NCI-H1417 (cell line): ENCODE results near the gene IRF9.

ENCODE experiments used
- DNase-seq, 3 experiments: peaks; one replicate each; lab custom pipeline; 2025; lab: John Stamatoyannopoulos, UW

Gene IRF9

DNA sequence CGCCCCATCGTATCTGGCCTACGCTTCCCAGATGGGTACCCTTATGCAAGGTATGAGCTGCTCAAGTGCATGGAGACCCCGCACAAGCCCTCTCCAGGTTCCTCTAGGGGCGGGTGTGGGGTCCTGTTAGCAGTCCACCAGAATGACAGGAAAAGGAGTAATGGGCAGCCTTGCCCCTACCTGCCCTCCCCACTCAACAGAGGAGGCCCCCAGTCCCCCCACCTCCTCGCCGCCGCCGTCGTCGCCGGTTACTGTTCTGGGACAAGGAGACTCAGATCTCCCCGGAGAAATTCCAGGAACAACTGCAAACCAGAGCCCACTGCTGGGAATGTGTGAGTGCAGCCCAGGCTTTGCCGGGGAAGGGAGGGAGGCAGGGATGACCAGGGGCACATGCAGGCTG, 16.8 kb downstream of the IRF9 start:
- DNase-seq: no peak

DNA sequence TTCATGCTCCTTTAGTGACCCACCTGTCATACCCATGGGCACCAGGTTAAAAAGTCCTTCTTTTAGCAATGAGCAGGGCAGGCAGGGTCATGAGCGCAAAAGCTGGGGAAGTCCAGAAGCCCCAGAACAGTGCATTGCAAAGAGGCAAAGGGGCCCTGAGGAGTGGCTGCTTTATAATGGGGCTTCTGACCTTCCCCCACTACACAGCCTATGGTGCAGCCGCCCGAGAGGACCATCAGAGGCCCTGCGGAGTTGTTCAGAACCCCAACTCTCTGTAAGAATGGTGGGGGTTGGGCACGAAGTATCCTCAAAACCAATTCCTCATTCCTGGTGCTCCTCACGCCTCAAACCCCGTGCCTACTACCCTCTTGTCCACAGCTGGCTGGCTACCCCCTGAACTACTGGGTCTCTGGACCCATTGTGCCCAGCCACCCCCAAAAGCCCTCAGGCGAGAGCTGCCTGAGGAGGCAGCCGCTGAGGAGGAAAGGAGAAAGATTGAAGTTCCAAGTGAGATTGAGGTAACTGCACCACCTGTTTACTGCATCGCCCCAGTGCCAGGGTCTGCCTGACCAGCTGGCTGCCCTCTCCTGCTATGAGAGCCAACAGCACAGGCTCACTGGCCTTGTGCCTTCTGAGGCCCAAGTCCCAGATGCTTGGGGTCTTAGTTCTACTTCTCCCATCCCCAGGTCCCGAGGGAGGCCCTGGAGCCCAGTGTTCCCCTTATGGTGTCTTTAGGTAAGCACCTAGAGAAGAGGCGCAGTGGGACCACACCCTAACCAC, 17.5 kb downstream of the IRF9 start:
- DNase-seq: no peak

DNA sequence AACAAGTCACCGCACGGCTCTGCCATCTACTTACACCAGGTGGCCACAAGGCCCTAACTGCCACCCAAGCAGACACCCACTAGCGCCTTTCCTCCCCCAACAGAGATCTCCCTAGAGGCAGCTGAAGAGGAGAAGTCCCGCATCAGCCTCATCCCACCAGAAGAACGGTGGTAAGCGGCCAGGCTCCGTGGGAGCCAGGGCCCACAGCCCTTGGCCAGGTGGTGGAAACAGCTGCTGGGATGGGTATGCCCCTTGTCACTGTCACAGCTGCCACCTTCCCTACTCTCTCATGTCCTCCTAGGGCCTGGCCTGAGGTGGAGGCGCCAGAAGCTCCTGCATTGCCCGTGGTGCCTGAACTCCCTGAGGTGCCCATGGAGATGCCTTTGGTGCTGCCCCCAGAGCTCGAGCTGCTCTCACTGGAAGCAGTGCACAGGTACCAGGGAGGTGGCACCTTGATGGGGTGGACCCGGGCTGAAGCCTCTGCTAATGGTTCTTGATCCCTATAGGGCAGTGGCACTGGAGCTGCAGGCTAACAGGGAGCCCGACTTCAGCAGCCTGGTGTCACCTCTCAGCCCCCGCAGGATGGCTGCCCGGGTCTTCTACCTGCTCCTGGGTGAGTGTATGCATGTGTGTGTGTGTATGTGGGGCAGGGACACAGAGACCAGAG, 18.4 kb downstream of the IRF9 start:
- DNase-seq: no peak

DNA sequence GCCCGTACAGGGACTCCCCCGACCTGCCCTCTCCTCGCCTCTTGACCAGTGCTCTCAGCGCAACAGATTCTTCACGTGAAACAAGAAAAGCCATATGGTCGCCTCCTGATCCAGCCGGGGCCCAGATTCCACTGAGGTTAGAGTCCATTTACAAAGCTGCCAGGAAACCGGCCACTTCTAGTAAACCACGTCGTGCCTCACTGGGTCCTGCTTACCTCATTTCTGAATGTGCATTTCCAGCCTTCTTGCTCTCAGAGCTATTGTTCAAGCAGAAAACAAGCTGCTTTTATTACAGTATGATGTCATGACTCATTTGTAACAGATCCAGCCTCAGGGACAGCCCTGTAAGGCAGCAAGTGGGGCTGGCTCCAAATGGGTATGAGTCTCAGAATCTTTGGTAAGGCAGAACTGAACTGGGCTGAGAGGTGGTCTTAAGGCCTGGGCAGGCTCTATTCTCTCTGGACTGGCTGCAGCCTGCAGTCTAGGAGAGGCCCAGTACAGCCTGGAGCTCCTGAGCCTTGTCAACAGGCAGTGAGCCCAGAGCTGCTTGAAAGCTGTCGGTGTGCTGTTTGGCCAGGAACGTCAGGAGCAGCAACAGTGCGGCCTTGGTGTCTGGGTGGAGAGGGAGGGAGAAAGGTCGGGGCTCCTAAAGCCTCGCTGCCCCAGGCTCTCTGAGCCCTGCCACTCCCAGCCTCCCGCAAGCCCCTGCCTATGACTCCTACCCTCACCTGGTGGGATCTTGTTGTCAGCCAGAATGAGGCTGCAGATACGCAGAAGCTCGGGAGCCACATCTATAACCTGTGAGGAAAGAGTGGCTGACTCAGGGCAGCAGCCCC, 19.1 kb downstream of the IRF9 start:
- no peak for DNase-seq

DNA sequence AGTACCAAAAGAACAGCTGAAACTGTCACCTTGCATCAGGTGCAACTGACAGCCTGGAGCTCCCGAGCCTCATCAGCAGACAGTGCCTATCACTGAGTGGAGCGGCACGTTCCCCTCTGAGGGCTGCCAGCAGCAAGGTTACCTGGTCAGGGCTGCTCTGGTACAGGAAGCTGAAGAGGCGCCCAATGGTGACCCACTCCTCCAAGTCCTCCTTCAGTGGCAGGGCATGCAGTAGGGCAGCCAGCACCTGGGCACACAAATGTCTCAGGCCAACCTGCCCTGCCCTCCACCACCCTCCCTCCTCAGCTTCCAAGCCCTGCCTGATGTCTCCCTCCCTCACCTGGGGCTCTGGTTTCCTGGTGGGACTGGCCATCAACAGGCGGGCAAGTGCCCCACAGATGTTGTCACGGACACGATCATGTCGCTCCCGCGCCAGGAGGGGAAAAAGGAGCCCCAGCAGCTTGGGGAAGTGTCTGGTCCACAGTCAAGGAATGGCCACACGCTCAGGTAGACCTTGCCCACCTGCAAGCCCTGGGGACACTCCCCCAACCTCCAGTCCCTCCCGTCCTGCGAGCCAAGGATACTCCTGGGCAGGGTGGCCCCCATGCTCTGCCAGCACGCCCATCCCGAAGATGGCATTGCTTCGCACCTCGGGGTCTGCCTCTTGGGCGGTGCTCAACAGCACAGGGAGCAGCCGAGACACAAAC, 20.5 kb downstream of the IRF9 start:
- DNase-seq: no peak

DNA sequence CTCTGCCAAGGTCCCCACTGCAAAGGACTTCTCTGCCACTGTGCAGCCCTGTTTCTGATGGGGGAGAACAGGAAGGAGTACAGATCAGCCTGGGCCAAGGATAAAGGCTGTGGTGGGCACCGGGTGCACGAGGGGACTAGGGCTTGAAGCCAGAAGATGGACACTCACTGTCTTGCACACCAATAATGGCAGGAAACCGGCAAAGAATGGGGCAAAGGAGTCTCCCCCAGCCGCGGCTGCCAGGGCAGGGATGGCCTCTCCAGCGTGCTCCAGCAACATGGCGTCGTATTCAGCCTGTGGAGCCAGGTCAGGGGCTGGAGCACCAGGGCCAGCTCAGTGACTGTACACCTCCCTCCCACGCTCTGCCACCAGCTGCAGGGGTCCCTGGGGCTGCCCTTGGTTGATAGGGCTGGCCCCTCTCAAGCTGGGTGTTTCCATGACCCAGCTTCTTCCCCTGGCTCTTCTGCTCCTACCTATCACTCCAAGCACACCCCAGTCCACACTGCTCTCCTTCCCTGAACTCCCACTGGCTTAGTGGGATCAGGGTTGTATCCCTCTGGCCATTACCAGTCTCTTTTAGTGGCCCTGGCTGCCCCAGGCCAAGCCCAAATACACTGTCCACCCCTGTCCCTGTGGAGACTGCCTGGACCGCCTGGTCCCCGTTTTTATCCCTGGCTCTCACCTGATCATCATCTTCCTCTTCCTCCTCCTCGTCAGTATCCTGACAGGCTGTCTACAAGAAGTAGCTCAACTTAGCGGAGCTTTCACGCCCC, 21.2 kb downstream of the IRF9 start:
- DNase-seq: no peak

DNA sequence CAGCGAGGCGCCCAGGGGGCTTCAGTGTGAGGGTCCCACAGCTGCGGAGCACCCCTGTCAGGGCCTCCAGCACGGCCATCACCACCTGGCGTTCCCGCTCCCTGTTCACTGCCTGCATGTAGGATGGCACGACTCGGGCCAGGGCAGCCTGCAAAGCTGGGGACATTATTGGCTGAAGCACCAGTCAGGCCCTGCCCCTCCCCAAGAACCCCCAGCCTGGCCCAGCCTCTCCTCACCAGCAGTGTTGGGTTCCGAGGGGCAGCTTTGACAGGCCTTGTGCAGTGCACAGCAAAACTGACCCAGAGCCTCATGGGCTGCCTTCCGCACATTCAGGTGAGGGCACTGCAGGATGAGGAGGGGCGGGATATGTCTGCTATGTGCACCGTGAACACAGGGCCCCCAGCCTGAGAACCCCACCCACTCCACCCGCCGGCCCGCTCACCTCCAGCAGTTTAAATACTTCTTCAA, 22.0 kb downstream of the IRF9 start:
- DNase-seq: no peak

DNA sequence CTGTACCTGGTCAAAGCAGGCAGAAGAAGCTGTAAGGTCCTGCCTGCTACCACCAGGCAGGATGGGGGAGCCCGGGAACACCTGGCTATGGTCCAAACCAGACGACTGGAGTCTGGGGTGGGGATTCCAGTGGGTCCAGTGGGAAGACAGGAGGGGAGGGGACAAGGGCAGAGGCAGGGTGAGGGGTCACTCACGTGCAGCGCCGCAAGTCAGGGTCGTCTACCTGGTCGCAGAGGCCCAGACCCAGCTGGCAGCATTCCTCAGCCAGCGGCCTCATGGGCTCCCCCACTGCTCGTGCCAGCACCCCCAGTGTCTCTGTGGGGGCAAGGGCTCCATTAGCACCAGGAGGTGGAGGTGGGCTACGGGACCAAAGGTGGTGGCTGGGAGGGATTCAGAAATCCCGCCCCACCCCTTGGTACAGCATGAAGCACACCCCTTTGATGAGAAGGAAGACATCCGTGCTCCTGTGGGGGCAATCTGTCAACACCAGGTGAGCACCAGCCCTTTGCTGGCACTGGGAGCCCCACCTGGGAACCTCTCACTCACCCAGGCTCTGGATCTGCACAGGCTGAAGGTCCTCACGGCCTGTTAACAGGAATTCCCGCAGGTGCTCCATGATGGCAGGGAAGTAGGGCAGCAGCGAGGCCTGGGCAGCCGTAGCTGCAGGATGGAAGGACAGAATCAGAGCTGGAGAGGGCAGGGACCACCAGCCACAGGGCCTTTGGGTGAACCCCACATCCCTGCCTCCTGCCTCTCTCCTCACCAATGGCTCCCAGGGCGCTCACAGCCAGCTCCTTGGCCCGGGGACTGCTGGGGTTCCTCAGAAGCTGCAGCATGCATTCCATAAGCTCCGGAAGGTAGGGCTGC, 23.3 kb downstream of the IRF9 start:
- DNase-seq: no peak

DNA sequence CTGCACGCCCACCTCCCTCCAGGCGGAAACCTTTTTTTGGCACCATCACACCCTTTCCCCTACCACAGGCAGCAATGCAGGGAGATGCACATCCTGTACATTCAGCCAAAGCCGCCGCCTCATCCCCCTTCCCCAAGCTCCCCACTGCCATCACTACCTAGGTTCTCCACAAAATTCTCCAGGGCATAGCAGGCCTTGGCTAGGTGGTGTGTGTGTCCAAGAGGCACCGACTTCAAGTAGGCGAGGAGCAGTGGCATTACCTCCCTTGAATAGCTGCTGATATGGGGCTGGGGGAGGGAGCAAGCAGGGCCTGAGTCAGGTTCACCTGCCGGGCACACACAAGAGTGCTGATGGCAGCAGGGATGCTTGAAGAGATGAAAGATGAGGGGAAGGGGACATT, 24.0 kb downstream of the IRF9 start:
- DNase-seq: no peak

DNA sequence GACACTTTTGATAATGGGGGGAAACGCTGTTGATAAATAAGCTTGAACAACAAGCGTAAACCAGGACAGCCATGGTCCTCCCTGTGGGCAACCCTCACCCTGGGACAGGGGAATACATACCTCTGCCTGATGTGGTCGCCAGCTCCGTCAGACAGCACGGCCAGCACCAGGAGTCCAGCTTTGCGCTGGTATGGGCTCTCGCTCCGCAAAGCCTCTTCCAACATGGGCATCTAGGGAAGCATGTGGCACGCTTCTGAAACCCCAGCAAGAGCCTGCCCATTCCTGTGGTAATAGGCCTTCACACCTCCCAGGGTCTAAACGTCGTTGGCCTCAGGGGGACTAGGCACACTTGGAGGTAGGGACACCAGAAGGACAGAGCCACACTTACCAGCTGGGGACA, 24.7 kb downstream of the IRF9 start:
- no peak for DNase-seq

DNA sequence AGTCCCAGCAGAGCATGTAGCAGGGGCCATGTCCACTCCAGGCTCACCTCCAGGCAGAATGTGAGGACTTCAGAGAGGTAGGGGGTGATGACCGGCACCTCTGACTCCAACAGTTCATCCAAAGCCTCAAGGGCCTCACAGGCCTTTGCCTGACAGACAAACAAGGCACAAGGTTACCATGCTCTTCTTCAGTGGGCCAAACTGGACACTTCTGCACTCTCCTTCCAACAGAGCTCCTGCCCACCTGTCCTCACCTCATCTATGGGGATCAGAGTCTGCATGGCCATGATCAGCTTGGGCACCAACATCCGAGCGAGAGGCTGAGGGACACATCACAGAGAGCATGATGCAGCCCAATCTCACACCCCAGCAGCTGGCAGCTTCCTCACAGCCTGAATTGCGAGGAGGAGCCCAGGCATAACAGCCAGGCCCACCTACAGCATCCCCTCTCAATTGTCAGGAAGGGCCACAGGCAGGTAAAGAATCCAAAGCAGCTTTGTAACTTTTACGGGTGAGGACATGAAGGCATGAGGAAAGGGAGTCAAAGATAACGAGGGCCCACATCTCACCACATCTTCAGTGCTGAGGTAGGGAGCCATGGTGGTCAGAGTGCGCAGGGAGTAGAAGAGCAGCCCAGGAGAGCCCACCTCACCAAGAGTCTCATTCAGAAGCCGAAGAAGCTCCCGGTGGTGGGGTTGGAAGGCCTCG, 25.9 kb downstream of the IRF9 start:
- DNase-seq: no peak

DNA sequence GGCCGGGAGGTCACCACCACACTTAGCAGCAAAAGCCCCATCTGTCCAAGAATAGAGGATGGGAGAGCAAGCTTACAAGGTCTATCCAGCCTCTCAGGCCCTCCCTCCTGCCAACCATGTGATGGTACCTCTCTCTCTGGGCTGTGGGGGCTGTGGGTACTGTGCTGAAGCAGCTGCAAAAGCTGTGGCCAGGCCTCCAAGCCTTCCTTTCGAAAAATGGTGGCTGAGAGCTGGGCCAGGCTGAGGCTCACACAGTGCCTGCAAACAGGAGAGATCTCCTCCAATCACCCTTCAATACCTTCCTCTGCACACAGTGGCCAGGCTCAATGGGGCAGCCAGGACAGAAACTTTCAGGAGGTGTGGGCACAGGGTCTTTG, 26.5 kb downstream of the IRF9 start:
- no peak for DNase-seq

DNA sequence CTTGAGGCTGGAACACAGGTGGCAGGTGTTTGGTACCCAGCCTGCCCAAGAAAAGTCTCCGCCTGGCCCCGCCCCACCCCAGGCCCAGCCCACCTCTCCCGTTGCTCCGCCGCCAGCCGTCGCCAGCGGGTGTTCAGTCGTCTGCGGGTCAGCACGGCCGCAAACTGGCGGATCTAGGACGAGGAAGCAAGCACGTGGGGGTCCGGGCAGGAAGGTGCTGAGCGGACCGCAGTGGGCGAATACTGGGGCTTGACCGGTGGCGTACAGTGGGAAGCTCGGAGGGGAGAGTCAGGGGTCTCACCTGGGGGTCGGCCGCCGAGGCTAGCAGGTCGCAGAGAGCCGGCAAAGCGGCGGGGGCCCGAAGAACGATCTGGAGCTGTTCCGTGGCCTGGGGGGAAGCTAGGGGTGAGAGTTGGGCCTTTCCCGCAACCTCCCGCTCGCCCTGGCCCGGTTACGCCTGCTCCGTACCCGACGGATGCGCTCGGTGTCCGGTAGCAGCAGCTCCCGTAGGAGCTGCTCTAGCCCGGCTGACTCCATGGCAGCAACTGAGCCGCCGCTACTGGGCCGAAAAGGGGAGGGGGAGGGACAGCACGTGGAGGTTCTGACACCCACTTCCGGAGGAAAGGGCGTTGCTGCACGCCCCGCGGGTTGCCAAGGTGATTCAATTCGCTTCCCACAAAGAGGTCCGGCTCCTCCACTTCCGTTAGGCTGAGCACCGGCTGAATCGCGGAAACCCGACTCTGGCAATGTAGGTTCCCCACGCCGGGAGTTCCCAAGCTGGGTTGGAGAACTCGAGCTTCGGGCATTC, 27.4 kb downstream of the IRF9 start, which contains the start of gene IPO4:
IPO4 (minus strand) TSS at position 566 of the 808 bp plus-strand sequence; CDS start at position 537, 29 bp downstream.
- peak; percentile 96 to 99 (median 98) for DNase-seq

DNA sequence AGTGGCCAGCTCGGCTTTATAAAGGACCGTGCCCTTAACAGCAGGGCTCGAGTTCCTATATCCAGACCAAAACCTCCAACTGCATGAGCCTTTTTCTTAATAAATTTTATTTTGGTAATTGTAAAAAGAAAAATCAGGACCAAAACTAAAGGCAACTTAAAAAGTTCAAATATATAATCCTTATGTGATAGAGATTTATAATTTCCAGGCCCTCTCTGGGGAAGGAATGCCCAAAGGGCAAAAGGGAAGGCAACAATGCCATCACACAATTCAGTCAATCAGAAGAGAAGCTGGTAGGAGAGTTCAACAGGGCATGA, 28.0 kb downstream of the IRF9 start:
- no peak for DNase-seq

DNA sequence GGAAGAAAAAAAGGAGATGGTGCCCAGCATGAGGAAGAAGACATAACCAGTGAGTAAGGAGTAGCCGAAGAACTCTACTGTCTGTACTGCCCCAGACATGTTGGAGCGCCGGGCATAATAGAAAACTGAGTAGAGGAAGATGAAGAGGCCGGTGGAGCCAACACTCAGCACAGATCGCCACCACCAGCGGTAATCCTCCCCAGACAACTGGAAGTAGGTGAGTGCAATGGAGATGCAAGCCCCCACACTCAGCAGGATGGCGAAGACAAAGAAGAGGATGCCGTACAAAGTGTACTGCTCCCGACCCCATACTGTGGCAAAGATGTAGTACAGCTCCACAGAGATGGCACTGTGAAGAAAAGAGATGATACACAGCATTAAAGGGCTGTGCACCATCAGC, 28.4 kb downstream of the IRF9 start:
- DNase-seq: no peak

DNA sequence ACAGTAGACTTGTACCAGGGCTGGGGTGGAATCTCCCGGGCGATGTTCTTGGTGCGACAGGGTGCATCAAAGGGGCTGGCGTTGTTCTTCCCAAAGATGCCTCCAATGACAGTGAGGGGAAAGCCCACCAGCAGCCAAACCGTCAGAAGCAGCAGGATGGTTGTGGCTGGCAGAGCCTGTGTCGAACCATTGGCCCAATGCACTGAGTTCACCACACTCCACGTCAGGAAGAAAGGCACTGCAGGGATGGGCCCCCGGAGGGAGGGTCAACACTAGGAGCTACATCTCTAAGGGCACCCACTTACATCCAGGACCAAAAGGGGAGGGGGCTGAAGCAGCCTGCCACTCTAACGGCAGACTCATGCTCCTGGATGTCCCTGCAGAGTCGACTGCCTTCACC, 29.4 kb downstream of the IRF9 start:
- no peak for DNase-seq

DNA sequence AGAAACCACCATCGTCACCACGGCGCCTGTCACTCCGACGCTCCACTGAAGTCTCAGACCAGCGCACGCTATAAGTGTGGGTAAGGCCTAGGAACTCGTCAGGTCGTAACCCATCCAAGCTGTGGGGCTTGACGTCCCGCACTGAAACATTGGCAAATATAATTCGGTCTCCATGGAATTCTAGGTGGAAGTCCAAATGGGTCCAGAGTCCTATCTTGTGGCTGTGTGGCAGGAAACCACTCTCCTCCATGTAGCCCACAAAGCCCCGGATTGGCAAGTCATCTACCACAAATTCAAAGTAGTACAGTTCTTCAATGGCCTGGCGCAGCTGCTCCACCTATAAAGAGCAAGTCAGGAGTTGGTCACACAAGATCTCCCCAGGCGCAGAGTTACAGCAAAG, 31.9 kb downstream of the IRF9 start:
- no peak for DNase-seq

DNA sequence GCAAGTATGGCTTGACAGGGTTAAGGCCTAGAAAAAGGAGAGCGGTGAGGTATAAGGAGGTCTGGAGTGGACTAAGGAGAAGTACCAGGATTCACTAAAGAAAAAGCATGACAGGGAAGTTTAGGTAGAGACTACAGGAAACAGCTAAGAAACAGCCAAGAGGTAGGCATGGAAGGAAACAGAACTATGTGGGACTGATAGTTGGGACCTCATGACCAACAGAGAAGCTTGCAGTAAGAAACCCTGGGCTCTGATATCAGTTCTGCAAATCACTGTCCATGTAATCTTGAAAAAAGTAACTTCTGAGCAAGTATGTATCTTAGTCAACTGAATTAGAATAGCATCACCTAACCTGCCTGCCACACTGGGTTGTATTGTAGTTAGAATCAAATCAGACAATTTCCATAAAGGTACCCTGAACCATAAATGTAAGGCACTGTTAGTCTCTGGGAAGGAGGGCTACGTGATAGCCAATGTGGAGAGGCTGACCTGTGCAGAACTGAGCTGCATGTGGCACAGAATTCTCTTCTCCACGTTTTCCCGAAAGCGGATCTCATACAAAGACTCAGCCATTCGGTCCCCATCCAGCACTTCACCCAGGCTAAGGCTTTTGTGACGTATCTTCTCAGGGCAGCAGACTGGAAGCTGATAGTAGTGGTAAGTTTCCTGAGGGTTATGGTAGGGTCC, 33.3 kb downstream of the IRF9 start:
- DNase-seq: no peak

DNA sequence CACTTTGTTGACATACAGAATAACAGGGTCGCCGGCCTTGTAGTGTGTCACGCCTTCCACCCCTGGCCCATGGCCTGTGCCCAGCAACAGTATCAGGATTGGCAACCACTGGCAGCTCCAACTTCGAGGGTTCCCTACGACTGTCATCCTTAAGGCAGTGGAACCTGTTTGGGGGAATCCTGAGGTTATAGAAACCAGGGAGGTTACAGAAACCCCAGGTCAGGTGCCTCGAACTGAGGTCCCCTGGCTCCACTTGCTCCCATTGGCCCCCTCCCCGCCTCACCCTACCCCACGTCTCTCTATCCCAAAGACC, 33.8 kb downstream of the IRF9 start:
- no peak for DNase-seq
